GM23338 (cell line): ENCODE data around the gene GLI1. TPM values are rescaled to one million over a fixed set of nuclear protein-coding genes. Genes with fewer than 3 reads are reported as not detected.

Experiments used
- ATAC-seq: fragments of 200-7000 bp; cut with Tn5 transposase; 3 replicates; pipeline ENCODE4 v1.9.1; 2020
- DNase-seq: peaks from one replicate; pipeline ENCODE4 v3.0.0-alpha.2; 2015; ENCODE audit warnings: low spot score
- H2AFZ ChIP-seq: fragments of 200-600 bp; sonication (generic); 2 replicates; pipeline ENCODE4 v1.8.0; 2016; ENCODE audit warnings: antibody characterized with exemption, mild to moderate bottlenecking, moderate library complexity
- H3F3A ChIP-seq: fragments of 200-600 bp; sonication (generic); replicated peaks from 2 replicates; pipeline ENCODE4 v1.8.0; 2017; ENCODE audit warnings: antibody characterized with exemption, mixed run types, low read depth
- H3K27ac ChIP-seq: fragments of 200-600 bp; sonication (generic); 2 replicates; pipeline ENCODE4 v1.6.1; 2016; ENCODE audit warnings: low read depth
- H3K27me3 ChIP-seq: fragments of 200-600 bp; sonication (generic); 2 replicates; pipeline ENCODE4 v1.8.0; 2016; ENCODE audit warnings: mild to moderate bottlenecking, mixed run types, moderate library complexity; ENCODE audit not compliant: insufficient read depth
- H3K36me3 ChIP-seq: fragments of 200-600 bp; sonication (generic); 2 replicates; pipeline ENCODE4 v1.8.0; 2016; ENCODE audit warnings: mild to moderate bottlenecking; ENCODE audit not compliant: insufficient read depth
- H3K4me1 ChIP-seq: fragments of 200-600 bp; sonication (generic); 2 replicates; pipeline ENCODE4 v1.8.0; 2016; ENCODE audit warnings: mild to moderate bottlenecking, moderate library complexity; ENCODE audit not compliant: insufficient read depth
- H3K4me2 ChIP-seq: fragments of 200-600 bp; sonication (generic); 2 replicates; pipeline ENCODE4 v1.7.1; 2017; ENCODE audit warnings: mixed run types
- H3K4me3 ChIP-seq: fragments of 200-600 bp; sonication (generic); 2 replicates; pipeline ENCODE4 v1.6.1; 2016; ENCODE audit warnings: mixed run types
- H3K79me2 ChIP-seq: fragments of 200-600 bp; sonication (generic); replicated peaks from 2 replicates; pipeline ENCODE4 v1.8.0; 2017; ENCODE audit warnings: mild to moderate bottlenecking; ENCODE audit not compliant: insufficient read depth
- H3K9me2 ChIP-seq: fragments of 200-600 bp; sonication (generic); 2 replicates; pipeline ENCODE4 v1.8.0; 2017; ENCODE audit not compliant: insufficient read depth
- H4K20me1 ChIP-seq: fragments of 200-600 bp; sonication (generic); replicated peaks from 2 replicates; pipeline ENCODE4 v1.8.0; 2017; ENCODE audit warnings: mild to moderate bottlenecking; ENCODE audit not compliant: insufficient read depth
- H3K27ac Mint-ChIP-seq: 2 replicates; pipeline ENCODE4 v1.8.0; 2020; ENCODE audit warnings: inconsistent platforms, mild to moderate bottlenecking, moderate library complexity, mixed read lengths
- H3K27me3 Mint-ChIP-seq: 3 replicates; pipeline ENCODE4 v1.8.0; 2022; ENCODE audit warnings: low read depth, mild to moderate bottlenecking, moderate library complexity, mixed read lengths, inconsistent platforms; ENCODE audit not compliant: insufficient read depth, poor library complexity
- H3K36me3 Mint-ChIP-seq: 3 replicates; pipeline ENCODE4 v1.8.0; 2021; ENCODE audit warnings: low read depth, mild to moderate bottlenecking, inconsistent platforms, moderate library complexity, mixed read lengths
- H3K4me1 Mint-ChIP-seq: 3 replicates; pipeline ENCODE4 v1.8.0; 2020; ENCODE audit warnings: mild to moderate bottlenecking, inconsistent platforms, mixed read lengths
- H3K4me3 Mint-ChIP-seq: 3 replicates; pipeline ENCODE4 v1.8.0; 2021; ENCODE audit warnings: moderate library complexity, mild to moderate bottlenecking, inconsistent platforms, mixed read lengths
- H3K9me3 Mint-ChIP-seq: 3 replicates; pipeline ENCODE4 v1.8.0; 2020; ENCODE audit warnings: moderate library complexity, mild to moderate bottlenecking, inconsistent platforms, mixed read lengths
- CTCF ChIP-seq, 2 experiments: fragments of 200-600 bp in 1 of 2; sonication (generic) in 1 of 2; conservative IDR thresholded peaks; 2 replicates each; pipeline versions ENCODE4 v1.5.1 to v1.6.1; 2016 to 2017; ENCODE audit warnings: antibody characterized with exemption in 2 of 2, low read depth in 2 of 2, mild to moderate bottlenecking in 2 of 2, moderate library complexity in 1 of 2
- ETS1 ChIP-seq: IDR thresholded peaks from 2 replicates; pipeline ENCODE4 v1.6.1; 2016; ENCODE audit warnings: antibody characterized with exemption
- EZH2 ChIP-seq: fragments of 200-600 bp; sonication (generic); IDR thresholded peaks from one replicate; pipeline ENCODE4 v1.8.0; 2017; ENCODE audit warnings: antibody characterized with exemption, mild to moderate bottlenecking, low read depth; ENCODE audit not compliant: unreplicated experiment
- JUNB ChIP-seq: IDR thresholded peaks from one replicate; pipeline ENCODE4 v1.6.1; 2016; ENCODE audit warnings: antibody characterized with exemption; ENCODE audit not compliant: unreplicated experiment
- NANOG ChIP-seq: IDR thresholded peaks from 2 replicates; pipeline ENCODE4 v1.6.1; 2016; ENCODE audit warnings: antibody characterized with exemption, borderline replicate concordance
- STAT1 ChIP-seq: IDR thresholded peaks from one replicate; pipeline ENCODE4 v1.6.1; 2016; ENCODE audit warnings: antibody characterized with exemption; ENCODE audit not compliant: unreplicated experiment
- ZNF114 ChIP-seq: fragments of 250-450 bp; sonication (Bioruptor Pico); IDR thresholded peaks from 2 replicates; pipeline ENCODE4 v1.5.0; 2020; ENCODE audit warnings: mild to moderate bottlenecking, moderate library complexity
- ZNF331 ChIP-seq: fragments of 250-450 bp; sonication (Bioruptor Pico); IDR thresholded peaks from 2 replicates; pipeline ENCODE4 v1.5.0; 2020; ENCODE audit warnings: low read depth, mild to moderate bottlenecking, moderate library complexity
- ZNF462 ChIP-seq: fragments of 250-450 bp; sonication (Bioruptor Pico); IDR thresholded peaks from 2 replicates; pipeline ENCODE4 v1.5.0; 2020; ENCODE audit warnings: mild to moderate bottlenecking, moderate library complexity
- polyA plus RNA-seq: library from polyadenylated mRNA; unstranded; fragments of >200 nt; fragmentation: Nextera tagmentation; extraction: Ambion mirVana; gene quantifications from 2 replicates; pipeline ENCODE4 v1.2.1, GENCODE V29; 2016
- total RNA-seq: library from RNA; depleted of rRNA; stranded (reverse); fragments of >200 nt; shearing (Covaris generic); gene quantifications from 2 replicates; pipeline ENCODE4 v1.2.3, GENCODE V29; 2014

Gene GLI1
- total and polyA plus RNA-seq, 2 experiments from 2014 or later, result 5.6 to 18.1 TPM

- TF ChIP-seq JUNB (no peak), EZH2 (no peak), ETS1 (no peak), ZNF462 (CRISPR knock-in tag) (no peak), ZNF331 (no peak), STAT1 (no peak), ZNF114 (CRISPR knock-in tag) (no peak), CTCF (conservative IDR thresholded peaks at IDR 0.05; ENCODE audit: low read depth in 2 of 2) (no peak), NANOG (no peak)
- Mint-ChIP-seq H3K27ac (no peak overlapping the region), H3K4me3 (no peak overlapping the region; the same call in 2 of the 3 replicates), H3K9me3 (no peaks in the 10 kb centered on the region; the same call in 2 of the 3 replicates), H3K27me3 (peaks cover 46% of the 10 kb centered on the region), H3K36me3 (peaks cover 8% of the 10 kb centered on the region; the same call in 1 of the 3 replicates), H3K4me1 (peaks cover 57% of the 10 kb centered on the region)
- H3K36me3 ChIP-seq, result no peaks in the 10 kb centered on the region
- H3K4me3 ChIP-seq, result no peak overlapping the region
- peaks cover 9% of the 10 kb centered on the region for H3F3A ChIP-seq
- no peak for ATAC-seq
- H3K27me3 ChIP-seq, result peaks cover 35% of the 10 kb centered on the region
- no peak overlapping the region for H3K27ac ChIP-seq
- H3K79me2 ChIP-seq, result no peaks in the 10 kb centered on the region
- no peaks in the 10 kb centered on the region for H3K9me2 ChIP-seq
- no peak overlapping the region for H3K4me2 ChIP-seq
- no peak for DNase-seq
- no peaks in the 10 kb centered on the region for H4K20me1 ChIP-seq
- H3K4me1 ChIP-seq, result peaks cover 44% of the 10 kb centered on the region
- H2AFZ ChIP-seq, result no peak overlapping the region
Observed at GRCh38 chr12:57479043-57479375, 19.4 kb downstream of the GLI1 start.
